OCI-LY7 (cell line): ENCODE measurements around the gene ANXA4. TPM values are rescaled to one million over a fixed set of nuclear protein-coding genes. Genes with fewer than 3 reads are reported as not detected.

Experiments
- BruUV-seq: library from RNA; stranded (reverse); fragments of 400-500 nt; replicated peaks from 2 replicates; lab custom pipeline; 2021; lab: Mats Ljungman, UMichigan
- CTCF ChIA-PET: fragments of 300-600 bp; sonication (Branson Sonifier 250); formaldehyde crosslinking; loops from one replicate; lab custom pipeline; 2022; ENCODE audit warnings: antibody characterized with exemption; ENCODE audit not compliant: unreplicated experiment; lab: Charles Lee
- POLR2A ChIA-PET: fragments of 300-600 bp; sonication (Branson Sonifier 250); formaldehyde crosslinking; loops from one replicate; lab custom pipeline; 2022; ENCODE audit warnings: antibody characterized with exemption; lab: Charles Lee
- DNase-seq: peaks from one replicate; pipeline ENCODE4 v3.0.0-alpha.2; 2015; ENCODE audit warnings: low spot score
- H2AFZ ChIP-seq: fragments of 200-600 bp; sonication (generic), shearing (Covaris generic); 2 replicates; pipeline ENCODE4 v1.6.1; 2014; ENCODE audit warnings: mild to moderate bottlenecking, antibody characterized with exemption, low read length, moderate library complexity
- H3K27ac ChIP-seq: fragments of 200-600 bp; sonication (generic); 2 replicates; pipeline ENCODE4 v1.5.1; 2014; ENCODE audit warnings: mixed run types, low read depth, mild to moderate bottlenecking, moderate library complexity, low read length, inconsistent platforms; ENCODE audit not compliant: poor library complexity, severe bottlenecking
- H3K36me3 ChIP-seq: fragments of 200-600 bp; sonication (generic); 2 replicates; pipeline ENCODE4 v1.6.1; 2014; ENCODE audit warnings: mild to moderate bottlenecking, antibody characterized with exemption, low read length, moderate library complexity, mixed read lengths; ENCODE audit not compliant: insufficient read depth
- H3K4me1 ChIP-seq: fragments of 200-600 bp; sonication (generic); 2 replicates; pipeline ENCODE4 v1.5.1; 2014; ENCODE audit warnings: mild to moderate bottlenecking, low read length; ENCODE audit not compliant: insufficient read depth, poor library complexity, severe bottlenecking
- H3K4me2 ChIP-seq: fragments of 200-600 bp; sonication (generic); 2 replicates; pipeline ENCODE4 v1.6.1; 2014; ENCODE audit warnings: mild to moderate bottlenecking, low read length
- H3K4me3 ChIP-seq: fragments of 200-600 bp; sonication (generic); 2 replicates; pipeline ENCODE4 v1.5.1; 2014; ENCODE audit warnings: mild to moderate bottlenecking, low read depth, low read length; ENCODE audit not compliant: poor library complexity, severe bottlenecking
- H3K79me2 ChIP-seq: fragments of 200-600 bp; sonication (generic); 2 replicates; pipeline ENCODE4 v1.6.1; 2016; ENCODE audit warnings: low read depth, mild to moderate bottlenecking, low read length, moderate library complexity, mixed read lengths; ENCODE audit not compliant: insufficient read depth
- H3K9me2 ChIP-seq: fragments of 200-600 bp; sonication (generic); 2 replicates; pipeline ENCODE4 v1.6.1; 2016; ENCODE audit warnings: mild to moderate bottlenecking, low read length, mixed read lengths; ENCODE audit not compliant: insufficient read depth
- H3K9me3 ChIP-seq: fragments of 200-600 bp; sonication (generic); 2 replicates; pipeline ENCODE4 v1.6.1; 2014; ENCODE audit warnings: mild to moderate bottlenecking, mixed run types, low read length, mixed read lengths
- H4K20me1 ChIP-seq: fragments of 200-600 bp; sonication (generic); 2 replicates; pipeline ENCODE4 v1.6.1; 2014; ENCODE audit warnings: mild to moderate bottlenecking, antibody characterized with exemption, low read length, moderate library complexity, mixed read lengths; ENCODE audit not compliant: insufficient read depth
- CTCF ChIP-seq: fragments of 200-600 bp; sonication (generic); conservative IDR thresholded peaks from 2 replicates; pipeline ENCODE4 v1.5.1; 2014; ENCODE audit warnings: mild to moderate bottlenecking, antibody characterized with exemption, low read length, moderate library complexity, mixed read lengths
- EZH2phosphoT487 ChIP-seq: fragments of 200-600 bp; sonication (generic); IDR thresholded peaks from 2 replicates; pipeline ENCODE4 v1.6.1; 2018; ENCODE audit warnings: low read depth, borderline replicate concordance, mild to moderate bottlenecking, mixed run types, antibody characterized with exemption, low read length, moderate library complexity, mixed read lengths
- intact Hi-C: fragments of 100-400 bp; cut with micrococcal nuclease; formaldehyde crosslinking; loops from one replicate; pipeline ENCODE4 v1.10.0; 2022; ENCODE audit not compliant: unreplicated experiment
- total RNA-seq, 2 experiments: library from RNA; depleted of rRNA in 1 of 2; stranded (reverse); fragments of >200 nt in 1 of 2; shearing (Covaris generic) in 1 of 2; gene quantifications; 2 replicates each; pipeline ENCODE4 v1.2.3, GENCODE V29; 2014 to 2022

ANXA4 gene
- total RNA-seq, 2 experiments from 2014 or later, result 0.38 to 3.5 TPM

GRCh38 chr2:69797836-69798289 is 55.9 kb downstream of the ANXA4 start:
- TF ChIP-seq EZH2phosphoT487 (no peak), CTCF (no peak)
- H3K36me3 ChIP-seq, result no peaks in the 10 kb centered on the region
- no peak overlapping the region for H3K4me3 ChIP-seq
- no peak overlapping the region for H3K27ac ChIP-seq
- intact Hi-C loops, result no loop called here
- no peaks in the 10 kb centered on the region for H3K79me2 ChIP-seq
- no peaks in the 10 kb centered on the region; the same call in 1 of the 2 replicates for H3K9me3 ChIP-seq
- H3K9me2 ChIP-seq, result no peaks in the 10 kb centered on the region
- no peak for DNase-seq
- H3K4me2 ChIP-seq, result no peak overlapping the region
- no TSS peak for BruUV-seq
- CTCF ChIA-PET, result no interaction called here
- POLR2A ChIA-PET, result no interaction called here
- no peaks in the 10 kb centered on the region for H4K20me1 ChIP-seq
- H2AFZ ChIP-seq, result no peak overlapping the region
- peaks cover 22% of the 10 kb centered on the region for H3K4me1 ChIP-seq

GRCh38 chr2:69798290-69798908 is 56.5 kb downstream of the ANXA4 start:
- Histone ChIP-seq H3K27ac (no peak overlapping the region), H3K4me2 (peak overlapping the region; percentile 62), H2AFZ (peak overlapping the region; percentile 52), H3K79me2 (no peaks in the 10 kb centered on the region), H3K9me2 (no peaks in the 10 kb centered on the region), H4K20me1 (no peaks in the 10 kb centered on the region), H3K36me3 (no peaks in the 10 kb centered on the region), H3K4me1 (peaks cover 26% of the 10 kb centered on the region), H3K9me3 (no peaks in the 10 kb centered on the region; the same call in 1 of the 2 replicates), H3K4me3 (peak overlapping the region; percentile 45)
- intact Hi-C loops, result no loop called here
- POLR2A ChIA-PET, result interaction anchor here (0.6 to 2.8 kb wide), 4 partner anchors 7 to 155 kb away, joined by 5 to 10 read pairs (median 8); partner anchors contain the start of gene AAK1
- no peak for TF ChIP-seq CTCF
- TF ChIP-seq EZH2phosphoT487, result no peak
- no TSS peak for BruUV-seq
- CTCF ChIA-PET, result no interaction called here
- DNase-seq, result no peak
